Measurements from ENCODE around the gene PARP8.

DNA sequence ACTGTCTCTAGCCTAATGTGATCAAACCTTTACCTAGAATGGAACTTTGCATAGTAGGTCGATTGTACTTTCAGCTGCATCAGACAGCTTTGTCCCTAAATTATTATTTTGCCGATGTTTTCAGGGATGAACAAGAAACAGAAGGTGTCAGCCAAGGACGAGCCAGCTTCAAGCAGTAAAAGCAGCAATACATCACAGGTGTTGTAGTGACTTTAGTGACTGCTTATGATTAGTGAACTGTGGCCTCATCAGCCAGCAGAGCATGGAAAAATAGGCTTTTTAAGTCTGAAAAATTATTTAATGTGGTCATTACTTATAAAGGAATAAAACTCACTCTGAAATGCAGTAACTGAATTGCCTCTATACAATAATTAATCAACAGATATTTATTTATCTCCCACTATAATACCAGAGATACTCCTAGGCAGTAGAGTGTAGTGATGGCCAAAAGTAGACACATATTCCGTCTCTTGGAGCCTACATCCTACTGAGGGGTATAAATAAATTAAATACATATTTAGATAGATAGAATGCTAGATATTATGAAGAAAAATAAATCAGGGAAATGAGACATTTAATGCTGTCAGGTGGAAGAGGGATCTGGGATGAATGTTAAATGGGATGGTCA lies 166.3 kb downstream of the PARP8 start:
- no peak for TF ChIP-seq CTCF (optimal IDR thresholded peaks at IDR 0.05 in 1 of 3, IDR thresholded peaks at IDR 0.05 in 1 of 3, conservative IDR thresholded peaks at IDR 0.05 in 1 of 3; ENCODE audit: extremely low read depth in 1 of 3, insufficient read depth in 2 of 3, low read length in 3 of 3)
- no peak for TF ChIP-seq EZH2 (IDR thresholded peaks at IDR 0.05; ENCODE audit: low read length)
